ENCODE data around the gene TYMP.

DNA sequence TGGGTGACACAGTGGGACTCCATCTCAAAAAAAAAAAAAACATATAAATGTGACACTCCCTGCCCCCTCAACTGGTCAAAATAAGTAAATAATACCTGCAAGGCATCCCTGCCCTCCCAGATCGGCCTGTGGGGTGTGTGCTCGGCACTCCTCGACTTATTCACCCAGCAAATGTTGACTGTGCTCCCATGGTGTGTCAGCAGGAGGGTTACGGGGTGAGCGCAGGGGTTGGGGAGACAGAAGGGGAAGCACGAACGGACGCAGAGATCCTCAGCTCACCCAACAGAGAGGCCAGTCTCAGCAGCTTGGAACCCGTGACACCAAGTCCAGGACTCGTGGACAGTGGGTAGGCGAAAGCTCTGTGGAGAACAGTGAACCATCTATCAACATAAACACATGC, 50.1 kb downstream of the TYMP start:
- TF ChIP-seq, protein P1, sequence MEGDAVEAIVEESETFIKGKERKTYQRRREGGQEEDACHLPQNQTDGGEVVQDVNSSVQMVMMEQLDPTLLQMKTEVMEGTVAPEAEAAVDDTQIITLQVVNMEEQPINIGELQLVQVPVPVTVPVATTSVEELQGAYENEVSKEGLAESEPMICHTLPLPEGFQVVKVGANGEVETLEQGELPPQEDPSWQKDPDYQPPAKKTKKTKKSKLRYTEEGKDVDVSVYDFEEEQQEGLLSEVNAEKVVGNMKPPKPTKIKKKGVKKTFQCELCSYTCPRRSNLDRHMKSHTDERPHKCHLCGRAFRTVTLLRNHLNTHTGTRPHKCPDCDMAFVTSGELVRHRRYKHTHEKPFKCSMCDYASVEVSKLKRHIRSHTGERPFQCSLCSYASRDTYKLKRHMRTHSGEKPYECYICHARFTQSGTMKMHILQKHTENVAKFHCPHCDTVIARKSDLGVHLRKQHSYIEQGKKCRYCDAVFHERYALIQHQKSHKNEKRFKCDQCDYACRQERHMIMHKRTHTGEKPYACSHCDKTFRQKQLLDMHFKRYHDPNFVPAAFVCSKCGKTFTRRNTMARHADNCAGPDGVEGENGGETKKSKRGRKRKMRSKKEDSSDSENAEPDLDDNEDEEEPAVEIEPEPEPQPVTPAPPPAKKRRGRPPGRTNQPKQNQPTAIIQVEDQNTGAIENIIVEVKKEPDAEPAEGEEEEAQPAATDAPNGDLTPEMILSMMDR (conservative IDR thresholded peaks at IDR 0.05; ENCODE audit: low read depth, low read length) = no peak
- TF ChIP-seq EZH2 (IDR thresholded peaks at IDR 0.05; ENCODE audit: borderline replicate concordance, low read depth, low read length, poor library complexity, severe bottlenecking) = no peak
